ENCODE measurements around the gene EDEM2. TPM values are rescaled to one million over a fixed set of nuclear protein-coding genes. Genes with fewer than 3 reads are reported as not detected.
"Not testable (repeated sequence)": the region's sequence is repeated elsewhere in the genome, so short reads cannot be mapped to it uniquely, and the experiment has no call there.

Gene EDEM2
- total RNA-seq, 1 donor = 37.6 TPM

DNA sequence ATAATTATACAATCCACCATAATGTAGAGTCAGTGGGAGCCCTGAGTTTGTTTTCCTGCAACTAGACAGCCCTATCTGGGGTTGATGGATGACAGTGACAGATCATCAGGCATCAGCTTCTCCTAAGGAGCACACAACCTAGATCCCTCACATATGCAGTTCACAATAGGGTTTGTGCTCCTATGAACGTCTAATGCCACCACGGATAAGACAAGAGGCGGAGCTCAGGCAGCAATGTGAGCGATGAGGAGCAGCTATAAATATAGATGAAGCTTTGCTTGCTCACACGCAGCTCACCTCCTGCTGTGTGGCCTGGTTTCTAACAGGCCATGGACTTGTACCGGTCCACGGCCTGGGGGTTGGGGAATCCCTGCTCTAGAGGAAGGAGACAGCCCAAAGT lies 25.9 kb downstream of the EDEM2 start:
- no peak for DNase-seq (ENCODE audit: low read depth)
- TF ChIP-seq, protein P1, sequence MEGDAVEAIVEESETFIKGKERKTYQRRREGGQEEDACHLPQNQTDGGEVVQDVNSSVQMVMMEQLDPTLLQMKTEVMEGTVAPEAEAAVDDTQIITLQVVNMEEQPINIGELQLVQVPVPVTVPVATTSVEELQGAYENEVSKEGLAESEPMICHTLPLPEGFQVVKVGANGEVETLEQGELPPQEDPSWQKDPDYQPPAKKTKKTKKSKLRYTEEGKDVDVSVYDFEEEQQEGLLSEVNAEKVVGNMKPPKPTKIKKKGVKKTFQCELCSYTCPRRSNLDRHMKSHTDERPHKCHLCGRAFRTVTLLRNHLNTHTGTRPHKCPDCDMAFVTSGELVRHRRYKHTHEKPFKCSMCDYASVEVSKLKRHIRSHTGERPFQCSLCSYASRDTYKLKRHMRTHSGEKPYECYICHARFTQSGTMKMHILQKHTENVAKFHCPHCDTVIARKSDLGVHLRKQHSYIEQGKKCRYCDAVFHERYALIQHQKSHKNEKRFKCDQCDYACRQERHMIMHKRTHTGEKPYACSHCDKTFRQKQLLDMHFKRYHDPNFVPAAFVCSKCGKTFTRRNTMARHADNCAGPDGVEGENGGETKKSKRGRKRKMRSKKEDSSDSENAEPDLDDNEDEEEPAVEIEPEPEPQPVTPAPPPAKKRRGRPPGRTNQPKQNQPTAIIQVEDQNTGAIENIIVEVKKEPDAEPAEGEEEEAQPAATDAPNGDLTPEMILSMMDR (IDR thresholded peaks at IDR 0.05; ENCODE audit: insufficient read depth, low read depth, low read length) = no peak
- no peak overlapping the region for H3K4me3 ChIP-seq (ENCODE audit: low read depth, low read length)

DNA sequence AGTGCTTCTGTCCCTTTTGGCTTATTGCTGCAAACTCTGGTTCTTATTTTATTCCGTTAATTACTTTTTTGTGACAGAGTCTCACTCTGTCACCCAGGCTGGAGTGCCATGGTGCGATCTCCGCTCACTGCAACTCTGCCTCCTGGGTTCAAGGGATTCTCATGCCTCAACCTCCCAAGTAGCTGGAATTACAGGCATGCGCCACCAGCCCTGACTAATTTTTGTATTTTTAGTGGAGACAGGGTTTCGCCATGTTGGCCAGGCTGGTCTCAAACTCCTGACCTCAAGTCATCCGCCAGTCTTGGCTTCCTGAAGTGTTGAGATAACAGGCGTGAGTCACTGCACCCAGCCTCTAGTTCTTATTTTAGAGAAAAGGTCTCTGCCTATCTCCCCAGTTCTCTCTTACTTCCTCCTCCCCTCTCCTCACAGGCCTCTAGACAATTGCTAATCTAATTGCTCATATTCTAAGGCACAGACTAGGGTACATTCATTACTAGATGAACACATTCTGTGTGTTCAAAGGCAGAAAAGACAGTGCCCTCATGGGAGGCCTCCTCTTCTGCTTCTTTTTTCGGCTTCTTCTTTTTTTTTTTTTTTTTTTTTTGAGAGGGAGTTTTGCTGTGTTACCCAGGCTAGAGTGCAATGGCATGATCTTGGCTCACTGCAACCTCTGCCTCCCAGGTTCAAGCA lies 27.0 kb downstream of the EDEM2 start:
- no peak overlapping the region for H3K4me3 ChIP-seq (ENCODE audit: low read depth, low read length)
- peak; percentile 54 for DNase-seq (ENCODE audit: low read depth)
- TF ChIP-seq, protein P1 (IDR thresholded peaks at IDR 0.05; ENCODE audit: insufficient read depth, low read depth, low read length) = no peak

DNA sequence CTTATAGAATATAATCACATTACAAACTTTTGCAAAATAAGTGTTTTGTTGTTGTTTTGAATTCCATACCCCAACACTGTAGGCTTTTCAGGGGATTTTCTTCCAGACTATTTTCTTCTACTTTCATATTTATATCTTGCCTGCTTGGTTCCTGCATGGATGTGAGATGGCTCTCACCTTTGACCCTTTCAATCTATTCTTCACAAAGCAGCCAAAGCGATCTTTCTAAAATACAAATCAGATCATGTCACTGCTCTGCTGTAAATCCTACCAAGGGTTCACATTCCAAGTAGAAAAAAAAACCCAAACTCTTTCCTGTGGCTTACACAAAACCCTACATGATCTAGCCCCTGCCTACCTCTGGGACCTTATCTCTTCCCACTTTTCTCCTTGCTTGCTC lies 29.5 kb downstream of the EDEM2 start:
- no peak for DNase-seq (ENCODE audit: low read depth)
- H3K4me3 ChIP-seq (ENCODE audit: low read depth, low read length) = no peak overlapping the region
- TF ChIP-seq, protein P1 (IDR thresholded peaks at IDR 0.05; ENCODE audit: insufficient read depth, low read depth, low read length) = no peak

DNA sequence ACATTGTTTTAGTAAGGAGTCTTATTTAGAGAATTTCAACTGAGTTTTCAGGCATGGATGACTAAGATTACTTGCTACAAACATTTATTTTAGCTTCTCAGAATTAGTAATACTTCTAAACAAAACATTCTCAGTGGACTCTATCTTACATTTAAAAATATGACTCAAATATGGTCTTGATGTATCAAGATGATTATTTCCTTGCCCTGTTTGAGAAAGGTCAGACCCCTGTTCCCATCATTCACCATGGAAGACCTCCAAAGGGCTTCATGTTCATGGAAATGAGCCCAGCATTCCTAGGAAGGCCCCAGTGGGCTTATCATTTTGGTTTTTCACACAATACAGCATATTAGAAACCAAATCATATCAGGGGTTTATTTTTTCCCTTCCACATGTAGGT lies 29.9 kb downstream of the EDEM2 start:
- DNase-seq (ENCODE audit: low read depth) = peak; percentile 16
- TF ChIP-seq, protein P1 (IDR thresholded peaks at IDR 0.05; ENCODE audit: insufficient read depth, low read depth, low read length) = no peak

DNA sequence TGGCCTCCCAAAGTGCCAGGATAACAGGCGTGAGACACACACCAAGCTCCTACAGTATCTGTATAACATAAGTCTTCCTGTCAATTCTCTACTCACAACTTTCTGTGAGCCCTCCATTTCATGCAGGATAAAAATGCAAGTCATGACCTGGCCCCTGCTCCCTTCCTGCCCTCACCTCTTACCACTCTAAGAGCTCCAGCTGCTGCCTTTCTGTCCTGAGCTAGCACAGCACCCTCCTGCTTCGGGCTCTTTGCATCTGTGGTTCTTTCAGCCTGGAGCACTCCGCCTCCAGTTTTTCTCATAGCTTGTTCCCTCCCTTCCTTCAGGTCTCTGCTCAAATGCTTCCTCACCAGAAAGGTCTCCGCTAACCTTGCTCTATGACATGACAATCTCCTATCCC lies 30.9 kb downstream of the EDEM2 start:
- H3K4me3 ChIP-seq (ENCODE audit: low read depth, low read length) = no peak overlapping the region
- TF ChIP-seq, protein P1 (IDR thresholded peaks at IDR 0.05; ENCODE audit: insufficient read depth, low read depth, low read length) = no peak
- DNase-seq (ENCODE audit: low read depth) = no peak

More for the DNA sequence above, 29.9 kb downstream of the EDEM2 start:
- no peak overlapping the region for H3K4me3 ChIP-seq (ENCODE audit: low read depth, low read length)

DNA sequence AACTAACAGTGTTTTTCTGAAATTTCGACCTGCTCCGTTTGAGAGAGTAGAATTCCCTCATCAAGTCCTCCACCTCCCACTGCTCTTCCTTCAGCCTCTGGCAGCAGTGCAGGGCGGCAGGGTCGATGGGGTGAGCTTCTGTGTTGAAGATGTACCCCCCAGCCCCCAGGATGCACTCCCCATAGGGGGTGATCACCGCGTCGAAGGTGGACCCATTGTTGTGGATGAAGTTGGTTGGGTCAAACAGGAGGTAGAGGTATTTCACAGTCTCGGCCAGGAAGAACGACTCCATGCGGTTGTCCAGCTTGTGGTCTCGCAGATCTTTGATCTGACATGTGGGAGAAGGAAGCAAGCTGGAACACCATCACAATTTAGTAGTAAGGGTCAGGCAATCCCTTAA lies 31.5 kb downstream of the EDEM2 start:
- DNase-seq (ENCODE audit: low read depth) = no peak
- H3K4me3 ChIP-seq (ENCODE audit: low read depth, low read length) = no peak overlapping the region
- TF ChIP-seq, protein P1 (IDR thresholded peaks at IDR 0.05; ENCODE audit: insufficient read depth, low read depth, low read length) = no peak

DNA sequence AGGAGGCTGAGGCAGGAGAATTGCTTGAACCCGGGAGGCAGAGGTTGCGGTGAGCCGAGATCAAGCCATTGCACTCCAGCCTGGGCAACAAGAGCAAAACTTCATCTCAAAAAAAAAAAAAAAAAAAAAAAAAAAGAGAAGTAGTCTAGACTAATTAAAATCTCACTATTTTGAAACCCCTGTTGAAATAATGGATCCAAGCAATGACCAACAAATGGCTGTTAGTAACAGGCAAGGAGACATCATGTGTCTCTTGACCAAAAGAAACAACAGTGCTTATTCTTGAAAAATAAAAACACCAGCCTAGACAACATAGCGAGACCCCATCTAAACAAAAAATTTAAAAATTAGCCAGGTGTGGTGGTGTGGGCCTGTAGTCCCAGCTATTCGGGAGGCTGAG lies 34.9 kb downstream of the EDEM2 start:
- H3K4me3 ChIP-seq (ENCODE audit: low read depth, low read length); DNase-seq (ENCODE audit: low read depth): not testable (repeated sequence)

Measured in fibroblast of villous mesenchyme (primary cell).